ENCODE measurements around the gene TBC1D17.

DNA sequence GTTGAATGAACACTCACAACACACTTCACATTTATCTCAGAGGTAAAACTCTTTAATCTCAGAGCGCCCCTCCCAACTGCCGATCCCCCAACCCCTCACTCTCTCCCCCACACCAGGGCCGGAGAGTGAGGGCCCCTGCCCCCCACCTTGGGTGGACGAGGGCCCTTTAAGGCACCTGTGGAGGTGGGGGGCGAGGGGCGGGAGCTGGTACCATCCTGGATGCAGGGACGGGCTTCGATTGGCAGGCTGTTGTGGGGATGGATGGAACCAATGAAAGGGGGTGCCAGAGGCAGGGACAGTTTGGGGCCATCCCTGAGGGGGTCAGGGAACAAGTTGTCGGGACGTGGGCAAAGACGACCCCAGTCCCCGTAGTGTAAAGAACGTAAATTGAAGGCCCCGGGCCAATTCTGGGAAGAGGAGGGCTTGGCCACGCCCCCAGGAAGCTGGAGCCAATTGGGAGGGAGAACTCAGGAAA, 8.5 kb upstream of the TBC1D17 start:
- TF ChIP-seq POLR2AphosphoS5 (IDR thresholded peaks at IDR 0.05; ENCODE audit: low read depth, low read length), result no peak
- TF ChIP-seq TAF1 (IDR thresholded peaks at IDR 0.05; ENCODE audit: low read depth, low read length), result no peak
- TF ChIP-seq POLR2A (IDR thresholded peaks at IDR 0.05; ENCODE audit: low read depth, low read length), result no peak; the same call in 1 of the 2 replicates
- no peak for TF ChIP-seq POU2F2 (IDR thresholded peaks at IDR 0.05; ENCODE audit: low read depth, low read length)

All from GM12891 (cell line).